Esophagus squamous epithelium (tissue), 5 donors: ENCODE data around the gene ILF3. TPM values are rescaled to one million over a fixed set of nuclear protein-coding genes. Genes with fewer than 3 reads are reported as not detected.
A peak's percentile ranks its signal among the peaks of the same experiment; 100 is the strongest.

Source experiments
- DNase-seq: peaks from one replicate; lab custom pipeline; 2025; lab: John Stamatoyannopoulos, UW
- H3K27ac ChIP-seq, 4 donors: fragments of 200-600 bp; sonication (generic); one replicate each; pipeline ENCODE4 v1.5.1; 2016 to 2019; ENCODE audit warnings: mild to moderate bottlenecking in 1 of 4
- H3K27me3 ChIP-seq, 4 donors: fragments of 200-600 bp; sonication (generic); 1 replicate in 3 of 4; 2 replicates in 1 of 4; pipeline versions ENCODE4 v1.5.1 to v1.6.0; 2017 to 2021; ENCODE audit warnings: antibody characterized with exemption in 1 of 4
- H3K36me3 ChIP-seq, 3 donors: fragments of 200-600 bp; sonication (generic); one replicate each; pipeline ENCODE4 v1.5.1; 2016 to 2019
- H3K4me1 ChIP-seq, 3 donors: fragments of 200-600 bp; sonication (generic); one replicate each; pipeline ENCODE4 v1.5.1; 2017 to 2019
- H3K4me3 ChIP-seq, 4 donors: fragments of 200-600 bp; sonication (generic); 1 replicate in 3 of 4; 2 replicates in 1 of 4; pipeline ENCODE4 v1.5.1; 2016 to 2019; ENCODE audit warnings: mild to moderate bottlenecking in 2 of 4, moderate library complexity in 1 of 4
- H3K9me3 ChIP-seq, 3 donors: fragments of 200-600 bp; sonication (generic); one replicate each; pipeline ENCODE4 v1.5.1; 2016 to 2019
- CTCF ChIP-seq, 6 experiments: fragments of 450-650 bp in 4 of 6; fragments of 200-600 bp in 2 of 6; sonication (generic) in 2 of 6; IDR thresholded peaks; one replicate each; pipeline ENCODE4 v1.5.1; 2016 to 2019; ENCODE audit warnings: antibody characterized with exemption in 6 of 6, mild to moderate bottlenecking in 4 of 6, moderate library complexity in 4 of 6
- POLR2A ChIP-seq, 4 donors: fragments of 450-650 bp; IDR thresholded peaks; one replicate each; pipeline ENCODE4 v1.6.1; 2017; ENCODE audit warnings: antibody characterized with exemption in 4 of 4, mild to moderate bottlenecking in 4 of 4, moderate library complexity in 3 of 4
- WGBS, 2 donors: methylation state at CpG; one replicate each; pipeline ENCODE4 v1.1.5; 2018; 5-methylcytosine and 5-hydroxymethylcytosine counted together
- intact Hi-C: fragments of 100-400 bp; cut with DNase I; formaldehyde crosslinking; loops from one replicate; pipeline ENCODE4 v1.15.0; 2022
- small RNA-seq, 4 donors: library from RNA; depleted of rRNA; stranded (forward); fragments of <200 nt; gene quantifications; one replicate each; pipeline ENCODE3, GENCODE V24; 2016
- total RNA-seq, 4 donors: library from RNA; depleted of rRNA; stranded (reverse); fragments of >200 nt; gene quantifications; one replicate each; pipeline ENCODE4 v1.1.0, GENCODE V29; 2016
- donor health status: DM: yes; HTN: yes; CAD: no.

The ILF3 gene
- total RNA-seq, 4 donors from 2014 or later, result 68.7 to 123 (median 98.3) TPM

GRCh38 chr19:10737722-10738121 is 83.6 kb downstream of the ILF3 start:
- Histone ChIP-seq H3K4me1 (peaks cover 0 to 57% (median 8%) of the 10 kb centered on the region in 3 donors), H3K27ac (peak overlapping the region in 2 of 4 donors; percentile 14 to 33), H3K4me3 (no peak overlapping the region), H3K9me3 (no peaks in the 10 kb centered on the region), H3K36me3 (peaks cover 0 to 5% (median 0%) of the 10 kb centered on the region in 3 donors), H3K27me3 (no peaks in the 10 kb centered on the region)
- 85 to 90% methylated on average over 8 to 9 of the region's 9 CpGs for WGBS, 2 donors
- intact Hi-C loops, result no loop called here
- no peak for DNase-seq
- no peak for TF ChIP-seq POLR2A (IDR thresholded peaks at IDR 0.05)

- intact Hi-C loops, result no loop called here
- 71 to 81% methylated on average over 3 of the region's 3 CpGs for WGBS, 2 donors
- Histone ChIP-seq H3K27me3 (no peaks in the 10 kb centered on the region), H3K9me3 (no peaks in the 10 kb centered on the region), H3K27ac (no peak overlapping the region), H3K4me1 (peaks cover 3 to 68% (median 8%) of the 10 kb centered on the region in 3 donors), H3K4me3 (no peak overlapping the region), H3K36me3 (peaks cover 0 to 5% (median 0%) of the 10 kb centered on the region in 3 donors)
- no peak for DNase-seq
- TF ChIP-seq POLR2A (IDR thresholded peaks at IDR 0.05) (no peak), CTCF (IDR thresholded peaks at IDR 0.05) (no peak)
Observed at GRCh38 chr19:10740798-10741197, 86.7 kb downstream of the ILF3 start.

Small RNA genes within 50 kb of the gene (small RNA-seq; reads per million reads assigned to genes)
- gene MIR638, result 0 reads per million in 4 donors

Other genes starting within 250 kb of the ILF3 start
- 1 to 10 TPM in 3 of 4 donors, under 1 TPM in 1; 0.87 to 7.1 (median 2.3) TPM for gene PDE4A, start 233.8 kb upstream of the ILF3 start, total RNA-seq
- gene KEAP1, start 151.0 kb upstream of the ILF3 start, total RNA-seq, result 10 to 100 TPM; 66.2 to 86.9 (median 76.4) TPM
- 10 to 100 TPM in 3 of 4 donors, 1 to 10 TPM in 1; 8.9 to 27.2 (median 16.3) TPM for gene S1PR5, start 136.9 kb upstream of the ILF3 start, total RNA-seq
- 10 to 100 TPM; 46.5 to 59.3 (median 51.4) TPM for gene ATG4D, start 110.4 kb upstream of the ILF3 start, total RNA-seq
- 10 to 100 TPM; 18.2 to 30.3 (median 23.9) TPM for gene KRI1, start 88.3 kb upstream of the ILF3 start, total RNA-seq
- gene CDKN2D, start 85.4 kb upstream of the ILF3 start, total RNA-seq, result 10 to 100 TPM in 1 of 4 donors, 1 to 10 TPM in 3; 5.1 to 14.4 (median 6.2) TPM
- gene AP1M2, start 67.0 kb upstream of the ILF3 start, total RNA-seq, result 10 to 100 TPM; 24.8 to 67.0 (median 57.1) TPM
- 10 to 100 TPM; 59.7 to 82.8 (median 69.8) TPM for gene SLC44A2, start 28.8 kb upstream of the ILF3 start, total RNA-seq
- gene QTRT1, start 47.1 kb downstream of the ILF3 start, total RNA-seq, result 10 to 100 TPM; 25.3 to 50.9 (median 27.3) TPM
- gene DNM2, start 63.7 kb downstream of the ILF3 start, total RNA-seq, result 100 to 1,000 TPM in 2 of 4 donors, 10 to 100 TPM in 2; 79.9 to 138 (median 102) TPM
- 10 to 100 TPM; 14.7 to 30.3 (median 24.1) TPM for gene TMED1, start 181.9 kb downstream of the ILF3 start, total RNA-seq
- gene C19orf38, start 194.1 kb downstream of the ILF3 start, total RNA-seq, result 1 to 10 TPM in 1 of 4 donors, under 1 TPM in 1, not detected in 2; 0.38 to 1.3 TPM
- gene CARM1, start 217.2 kb downstream of the ILF3 start, total RNA-seq, result 10 to 100 TPM; 21.4 to 35.4 (median 28.5) TPM